HepG2 (cell line): Measurements from ENCODE around the gene PLVAP. TPM values are rescaled to one million over a fixed set of nuclear protein-coding genes. Genes with fewer than 3 reads are reported as not detected.

Experiments
- ARID4A ChIP-seq: sonication (generic); formaldehyde crosslinking; IDR thresholded peaks from 2 replicates; pipeline ENCODE4 v1.5.0; 2020; ENCODE audit warnings: mild to moderate bottlenecking, missing genetic modification reagents, borderline replicate concordance
- ASH2L ChIP-seq: fragments of 300-600, 200-600 bp; sonication (generic); IDR thresholded peaks from 2 replicates; pipeline ENCODE4 v1.7.0; 2017; ENCODE audit warnings: low read depth, mild to moderate bottlenecking, moderate library complexity, mixed read lengths, low read length; ENCODE audit not compliant: insufficient read length
- GZF1 ChIP-seq: sonication (generic); formaldehyde crosslinking; IDR thresholded peaks from 2 replicates; pipeline ENCODE4 v1.5.1; 2020; ENCODE audit warnings: mild to moderate bottlenecking, missing genetic modification reagents
- MAF1 ChIP-seq: sonication (generic); formaldehyde crosslinking; IDR thresholded peaks from 2 replicates; pipeline ENCODE4 v1.5.0; 2020; ENCODE audit warnings: missing genetic modification reagents, borderline replicate concordance
- SATB2 ChIP-seq: sonication (generic); formaldehyde crosslinking; IDR thresholded peaks from 2 replicates; pipeline ENCODE4 v1.5.0; 2020; ENCODE audit warnings: missing genetic modification reagents
- SNAI1 ChIP-seq: sonication (generic); formaldehyde crosslinking; IDR thresholded peaks from 2 replicates; pipeline ENCODE4 v1.5.0; 2020; ENCODE audit warnings: mild to moderate bottlenecking, missing genetic modification reagents, borderline replicate concordance
- SNAPC5 ChIP-seq: sonication (generic); formaldehyde crosslinking; IDR thresholded peaks from 2 replicates; pipeline ENCODE4 v1.8.1; 2023; ENCODE audit warnings: mild to moderate bottlenecking, missing genetic modification reagents, borderline replicate concordance
- SRF ChIP-seq: IDR thresholded peaks from 2 replicates; pipeline ENCODE4 v1.6.1; 2011; ENCODE audit warnings: mild to moderate bottlenecking, low read depth, low read length, moderate library complexity
- TARDBP ChIP-seq: sonication (generic); formaldehyde crosslinking; IDR thresholded peaks from 2 replicates; pipeline ENCODE4 v1.8.0; 2022; ENCODE audit warnings: mild to moderate bottlenecking, missing genetic modification reagents
- THAP7 ChIP-seq: sonication (generic); formaldehyde crosslinking; IDR thresholded peaks from 2 replicates; pipeline ENCODE4 v1.8.1; 2023; ENCODE audit warnings: mild to moderate bottlenecking, missing genetic modification reagents
- ZFYVE20 ChIP-seq: sonication (generic); formaldehyde crosslinking; IDR thresholded peaks from 2 replicates; pipeline ENCODE4 v1.8.0; 2023; ENCODE audit warnings: low read depth, mild to moderate bottlenecking, moderate library complexity, missing genetic modification reagents, borderline replicate concordance
- ZNF138 ChIP-seq: sonication (generic); formaldehyde crosslinking; IDR thresholded peaks from 2 replicates; pipeline ENCODE4 v1.5.0; 2020; ENCODE audit warnings: mild to moderate bottlenecking, low read depth, missing genetic modification reagents
- ZNF143 ChIP-seq: sonication (generic); formaldehyde crosslinking; IDR thresholded peaks from 2 replicates; pipeline ENCODE4 v1.4.0; 2020; ENCODE audit warnings: missing genetic modification reagents
- ZNF33B ChIP-seq: sonication (generic); formaldehyde crosslinking; IDR thresholded peaks from 2 replicates; pipeline ENCODE4 v1.5.1; 2020; ENCODE audit warnings: mild to moderate bottlenecking, missing genetic modification reagents
- ZNF567 ChIP-seq: sonication (generic); formaldehyde crosslinking; IDR thresholded peaks from 2 replicates; pipeline ENCODE4 v1.8.1; 2023; ENCODE audit warnings: mild to moderate bottlenecking, missing genetic modification reagents, borderline replicate concordance
- ZNF788 ChIP-seq: sonication (generic); formaldehyde crosslinking; IDR thresholded peaks from 2 replicates; pipeline ENCODE4 v1.5.0; 2020; ENCODE audit warnings: mild to moderate bottlenecking, missing genetic modification reagents, borderline replicate concordance
- ZNF883 ChIP-seq: sonication (generic); formaldehyde crosslinking; IDR thresholded peaks from 2 replicates; pipeline ENCODE4 v1.5.1; 2020; ENCODE audit warnings: mild to moderate bottlenecking, missing genetic modification reagents; ENCODE audit errors: not compliant biosample characterization
- ZSCAN25 ChIP-seq: sonication (generic); formaldehyde crosslinking; IDR thresholded peaks from 2 replicates; pipeline ENCODE4 v1.8.0; 2022; ENCODE audit warnings: mild to moderate bottlenecking, missing genetic modification reagents
- polyA plus RNA-seq, 8 experiments: library from polyadenylated mRNA; depleted of rRNA in 3 of 8; stranded (reverse) in 7 of 8; unstranded in 1 of 8; fragments of >200 nt; fragmentation: Illumina TruSeq in 4 of 8; extraction: Trizol in 4 of 8; gene quantifications; 2 replicates each; pipeline versions ENCODE4 v1.2.1 to v1.2.3, GENCODE V29; 2011 to 2016; ENCODE audit warnings: low read depth in 4 of 8, missing spikeins in 1 of 8, mixed read lengths in 1 of 8; ENCODE audit not compliant: insufficient read depth in 1 of 8
- total RNA-seq, 5 experiments: library from RNA; depleted of rRNA; stranded (reverse); fragments of >200 nt; fragmentation: Illumina TruSeq; extraction: Trizol; gene quantifications; 2 replicates each; pipeline ENCODE4 v1.2.3, GENCODE V29; 2016; ENCODE audit warnings: low read depth in 1 of 5
- TF ChIP-seq, protein P1 (sequence below): sonication (generic); formaldehyde crosslinking; IDR thresholded peaks from 2 replicates; pipeline ENCODE4 v1.5.1; 2020; ENCODE audit warnings: mild to moderate bottlenecking, missing genetic modification reagents, moderate library complexity

The PLVAP gene
- total and polyA plus RNA-seq, 2 of the 13 experiments (the other 11 are each of a cell fraction or from before 2014, with no cell fraction given): 0.26 TPM; not detected in 1

GRCh38 chr19:17419621-17420474, 42.7 kb upstream of the PLVAP start, which contains the start of gene MVB12A (continued):
- TF ChIP-seq, protein P1, sequence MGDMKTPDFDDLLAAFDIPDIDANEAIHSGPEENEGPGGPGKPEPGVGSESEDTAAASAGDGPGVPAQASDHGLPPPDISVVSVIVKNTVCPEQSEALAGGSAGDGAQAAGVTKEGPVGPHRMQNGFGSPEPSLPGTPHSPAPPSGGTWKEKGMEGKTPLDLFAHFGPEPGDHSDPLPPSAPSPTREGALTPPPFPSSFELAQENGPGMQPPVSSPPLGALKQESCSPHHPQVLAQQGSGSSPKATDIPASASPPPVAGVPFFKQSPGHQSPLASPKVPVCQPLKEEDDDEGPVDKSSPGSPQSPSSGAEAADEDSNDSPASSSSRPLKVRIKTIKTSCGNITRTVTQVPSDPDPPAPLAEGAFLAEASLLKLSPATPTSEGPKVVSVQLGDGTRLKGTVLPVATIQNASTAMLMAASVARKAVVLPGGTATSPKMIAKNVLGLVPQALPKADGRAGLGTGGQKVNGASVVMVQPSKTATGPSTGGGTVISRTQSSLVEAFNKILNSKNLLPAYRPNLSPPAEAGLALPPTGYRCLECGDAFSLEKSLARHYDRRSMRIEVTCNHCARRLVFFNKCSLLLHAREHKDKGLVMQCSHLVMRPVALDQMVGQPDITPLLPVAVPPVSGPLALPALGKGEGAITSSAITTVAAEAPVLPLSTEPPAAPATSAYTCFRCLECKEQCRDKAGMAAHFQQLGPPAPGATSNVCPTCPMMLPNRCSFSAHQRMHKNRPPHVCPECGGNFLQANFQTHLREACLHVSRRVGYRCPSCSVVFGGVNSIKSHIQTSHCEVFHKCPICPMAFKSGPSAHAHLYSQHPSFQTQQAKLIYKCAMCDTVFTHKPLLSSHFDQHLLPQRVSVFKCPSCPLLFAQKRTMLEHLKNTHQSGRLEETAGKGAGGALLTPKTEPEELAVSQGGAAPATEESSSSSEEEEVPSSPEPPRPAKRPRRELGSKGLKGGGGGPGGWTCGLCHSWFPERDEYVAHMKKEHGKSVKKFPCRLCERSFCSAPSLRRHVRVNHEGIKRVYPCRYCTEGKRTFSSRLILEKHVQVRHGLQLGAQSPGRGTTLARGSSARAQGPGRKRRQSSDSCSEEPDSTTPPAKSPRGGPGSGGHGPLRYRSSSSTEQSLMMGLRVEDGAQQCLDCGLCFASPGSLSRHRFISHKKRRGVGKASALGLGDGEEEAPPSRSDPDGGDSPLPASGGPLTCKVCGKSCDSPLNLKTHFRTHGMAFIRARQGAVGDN (CRISPR knock-in tag): peak; percentile 81
- TF ChIP-seq ZNF138 (CRISPR knock-in tag): peak; percentile 27; the same call in 1 of the 2 replicates
- TF ChIP-seq ZNF567: peak; percentile 77; the same call in 1 of the 2 replicates
- peak; percentile 94 for TF ChIP-seq TARDBP (CRISPR knock-in tag)
- no peak for TF ChIP-seq SATB2 (CRISPR knock-in tag)
- no peak for TF ChIP-seq SRF
- peak; percentile 84; the same call in 1 of the 2 replicates for TF ChIP-seq ARID4A (CRISPR knock-in tag)
- peak; percentile 63 for TF ChIP-seq ASH2L
- no peak for TF ChIP-seq MAF1
- TF ChIP-seq ZNF33B: no peak
- TF ChIP-seq GZF1 (CRISPR knock-in tag): 0 out of 2 replicates have a peak, but pooled peaks have one; percentile 19
- TF ChIP-seq ZNF788 (CRISPR knock-in tag): peak; percentile 76; the same call in 1 of the 2 replicates
- peak; percentile 61; the same call in 1 of the 2 replicates for TF ChIP-seq SNAPC5 (CRISPR knock-in tag)
- TF ChIP-seq SNAI1 (CRISPR knock-in tag): no peak
- TF ChIP-seq THAP7: no peak
- peak; percentile 96 for TF ChIP-seq ZNF143 (CRISPR knock-in tag)
- peak; percentile 21 for TF ChIP-seq ZNF883 (CRISPR knock-in tag)
- TF ChIP-seq ZSCAN25 (CRISPR knock-in tag): peak; percentile 14; the same call in 1 of the 2 replicates
- no peak for TF ChIP-seq ZFYVE20 (CRISPR knock-in tag)
